GM12865 (cell line): Measurements from ENCODE around the gene MORN4.
A peak's percentile ranks its signal among the peaks of the same experiment; 100 is the strongest.
"Not testable (repeated sequence)": the region's sequence is repeated elsewhere in the genome, so short reads cannot be mapped to it uniquely, and the experiment has no call there.

Experiments
- DNase-seq: peaks from one replicate; pipeline ENCODE4 v3.0.0; 2010; ENCODE audit warnings: low read depth
- H3K4me3 ChIP-seq: 2 replicates; pipeline ENCODE4 v1.5.1; 2011; ENCODE audit warnings: mild to moderate bottlenecking, low read depth, low read length, control low read depth
- CTCF ChIP-seq: IDR thresholded peaks from 2 replicates; pipeline ENCODE4 v1.5.1; 2011; ENCODE audit warnings: low read length, control low read depth, low read depth, inconsistent platforms; ENCODE audit not compliant: insufficient read depth; ENCODE audit errors: missing control alignments

MORN4 gene

DNA sequence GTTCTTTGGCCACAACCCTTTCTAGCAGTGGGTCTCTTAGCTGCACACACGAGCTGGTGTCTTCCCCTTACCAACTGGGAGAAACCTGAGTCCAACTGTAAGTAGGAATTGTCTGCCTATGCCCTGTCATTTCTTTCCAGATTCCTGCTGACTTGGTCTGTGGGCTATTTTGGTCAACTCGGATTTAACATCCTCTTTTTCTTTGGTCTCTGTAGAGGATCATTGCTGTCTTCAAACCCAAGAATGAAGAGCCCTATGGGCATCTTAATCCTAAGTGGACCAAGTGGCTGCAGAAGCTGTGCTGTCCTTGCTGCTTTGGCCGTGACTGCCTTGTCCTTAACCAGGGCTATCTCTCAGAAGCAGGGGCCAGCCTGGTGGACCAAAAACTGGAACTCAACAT is 17.4 kb upstream of the MORN4 start:
- TF ChIP-seq CTCF, result no peak
- no peak overlapping the region for H3K4me3 ChIP-seq
- DNase-seq, result no peak

DNA sequence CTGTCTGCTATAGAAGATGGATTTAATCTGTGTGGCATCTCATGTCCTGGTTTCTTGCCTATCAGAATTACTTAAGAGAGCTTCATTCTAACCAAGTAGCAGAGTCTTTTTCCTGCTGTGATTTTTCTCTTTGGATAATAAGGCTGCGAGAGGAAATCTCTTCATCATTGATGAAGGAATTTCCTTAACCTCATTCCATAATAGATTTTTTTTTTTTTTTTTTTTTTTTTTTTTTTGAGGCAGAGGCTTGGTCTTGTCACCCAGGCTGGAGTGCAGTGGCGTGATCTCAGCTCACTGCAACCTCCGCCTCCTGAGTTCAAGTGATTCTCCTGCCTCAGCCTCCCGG is 16.1 kb upstream of the MORN4 start:
- H3K4me3 ChIP-seq, DNase-seq: not testable (repeated sequence)

GRCh38 chr10:97648562-97649404 is 15.5 kb upstream of the MORN4 start:
- peak; percentile 62 for DNase-seq
- H3K4me3 ChIP-seq, result no peak overlapping the region
- no peak for TF ChIP-seq CTCF

DNA sequence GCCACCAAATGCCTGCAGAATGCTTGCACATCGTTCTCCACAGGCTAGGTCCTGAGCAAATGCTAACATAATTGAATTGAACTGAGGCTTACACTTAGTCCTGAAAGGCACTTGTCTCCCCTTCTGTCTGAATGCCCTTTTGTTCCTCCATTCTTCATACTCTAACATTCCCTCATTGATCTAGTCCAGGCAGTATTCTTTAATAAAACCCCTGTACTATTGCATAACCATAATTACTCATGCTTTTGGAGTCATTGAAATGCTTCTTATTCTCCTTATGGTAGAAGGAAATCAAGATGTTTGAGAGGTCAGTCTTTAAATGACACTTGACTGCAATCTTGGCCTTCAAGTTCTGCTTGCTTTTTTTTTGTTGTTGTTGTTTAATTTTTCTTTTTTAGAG is 14.3 kb upstream of the MORN4 start:
- no peak for TF ChIP-seq CTCF
- DNase-seq, result no peak
- no peak overlapping the region for H3K4me3 ChIP-seq

- no peak for DNase-seq
- TF ChIP-seq CTCF, result no peak
- no peak overlapping the region for H3K4me3 ChIP-seq
These were observed 11.6 kb upstream of the MORN4 start for GRCh38 chr10:97644936-97645335.

DNA sequence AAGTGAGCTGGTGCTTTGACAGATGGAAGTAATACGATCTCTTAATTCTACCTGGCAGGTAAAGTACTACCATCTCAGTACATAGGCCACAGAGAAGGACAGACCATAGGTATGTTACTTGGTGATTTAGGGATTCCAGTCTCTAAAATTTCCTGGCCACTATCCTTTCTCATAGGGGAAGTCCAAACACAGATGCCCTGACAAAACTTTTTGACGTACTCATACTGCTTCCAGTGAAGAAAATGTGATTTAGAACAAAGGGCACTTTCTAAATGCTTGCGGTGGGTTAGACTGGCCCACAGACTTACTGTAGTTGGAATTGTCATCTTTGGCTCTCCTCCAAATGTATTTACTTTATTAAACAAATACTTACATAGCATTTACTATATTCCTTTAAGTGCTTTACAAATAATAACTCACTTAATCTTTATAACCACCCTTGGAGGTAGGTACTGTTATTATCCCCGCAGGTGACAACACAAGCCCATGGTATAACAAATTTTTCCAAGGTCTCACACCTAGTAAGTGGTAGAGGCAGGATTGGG is 10.2 kb upstream of the MORN4 start:
- no peak for TF ChIP-seq CTCF
- H3K4me3 ChIP-seq, result no peak overlapping the region
- no peak for DNase-seq

DNA sequence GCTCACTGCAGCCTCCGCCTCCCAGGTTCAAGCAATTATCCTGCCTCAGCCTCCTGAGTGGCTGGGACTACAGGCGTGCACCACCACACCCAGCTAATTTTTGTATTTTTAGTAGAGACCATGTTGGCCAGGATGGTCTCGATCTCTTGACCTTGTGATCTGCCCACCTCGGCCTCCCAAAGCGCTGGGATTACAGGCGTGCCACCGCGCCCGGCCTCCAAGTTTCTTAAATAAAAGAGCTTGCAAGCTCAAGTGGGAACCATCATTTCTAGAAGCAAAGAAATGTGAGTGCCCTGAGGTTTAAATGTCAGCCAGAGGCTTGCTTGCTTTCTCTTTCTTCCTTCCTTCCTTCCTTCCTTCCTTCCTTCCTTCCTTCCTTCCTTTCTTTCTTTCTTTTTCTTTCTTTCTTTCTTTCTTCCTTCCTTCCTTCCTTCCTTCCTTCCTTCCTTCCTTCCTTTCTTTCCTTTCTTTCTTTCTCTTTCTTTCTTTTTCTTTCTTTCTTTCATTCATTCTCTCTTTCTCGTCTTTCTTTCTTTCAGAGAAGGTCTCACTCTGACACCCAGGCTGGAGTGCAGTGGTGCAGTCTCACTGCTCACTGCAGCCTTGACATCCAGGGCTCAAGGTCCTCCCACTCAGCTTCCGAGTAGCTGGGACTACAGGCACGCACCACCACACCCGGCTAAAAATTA is 9.3 kb upstream of the MORN4 start:
- not testable (repeated sequence) for H3K4me3 ChIP-seq, DNase-seq
